ENCODE data around the gene LGALS7B. TPM values are rescaled to one million over a fixed set of nuclear protein-coding genes. Genes with fewer than 3 reads are reported as not detected.

LGALS7B gene
- total and polyA plus RNA-seq, 2 of the 8 experiments (the other 6 are each of a cell fraction or from before 2014, with no cell fraction given): 3.6 TPM; not detected in 1

GRCh38 chr19:38799104-38799503 is 10.1 kb downstream of the LGALS7B start:
- Histone ChIP-seq H3K56ac (replicated peaks; ENCODE audit: insufficient read length, low read depth, low read length) (no peak overlapping the region), H3K4me3 (ENCODE audit: extremely low read depth in 1 of 4, insufficient read depth in 2 of 4, low read depth in 3 of 4, low read length in 4 of 4) (no peak overlapping the region), H4K20me1 (replicated peaks in 1 of 2; ENCODE audit: control insufficient read depth in 1 of 2, insufficient read depth in 2 of 2, low read length in 2 of 2) (no peaks in the 10 kb centered on the region), H3K79me2 (ENCODE audit: control insufficient read depth in 1 of 2, insufficient read depth in 2 of 2, low read length in 2 of 2) (no peaks in the 10 kb centered on the region), H3K36me3 (ENCODE audit: control insufficient read depth in 2 of 4, insufficient read depth in 4 of 4, low read length in 3 of 4) (no peaks in the 10 kb centered on the region), H3K9ac (replicated peaks in 1 of 4; ENCODE audit: extremely low read depth in 1 of 4, low read depth in 3 of 4, low read length in 3 of 4) (no peak overlapping the region), H3K27me3 (replicated peaks in 1 of 4; ENCODE audit: control insufficient read depth in 3 of 4, extremely low read depth in 1 of 4, insufficient read depth in 3 of 4, low read length in 3 of 4) (no peaks in the 10 kb centered on the region; a peak in 2 of 7 replicates), H3K14ac (ENCODE audit: insufficient read length) (no peak overlapping the region), H2BK20ac (ENCODE audit: low read length) (no peak overlapping the region), H3K4ac (replicated peaks; ENCODE audit: insufficient read length, low read depth, low read length) (no peak overlapping the region), H4K5ac (ENCODE audit: insufficient read length, low read depth, low read length) (no peak overlapping the region), H4K91ac (replicated peaks; ENCODE audit: insufficient read length, low read length) (no peak overlapping the region), H2BK120ac (replicated peaks; ENCODE audit: low read depth, low read length) (no peak overlapping the region), H3K9me3 (ENCODE audit: insufficient read depth in 2 of 2, low read depth in 1 of 2, low read length in 1 of 2) (peaks cover 0 to 2% of the 10 kb centered on the region in 2 experiments; a peak in 1 of 4 replicates), H2BK15ac (ENCODE audit: low read length) (no peak overlapping the region), H2AFZ (ENCODE audit: low read length) (no peak overlapping the region), H2BK5ac (ENCODE audit: low read depth, low read length) (no peak overlapping the region), H3K4me1 (replicated peaks in 1 of 4; ENCODE audit: control insufficient read depth in 3 of 4, insufficient read depth in 4 of 4, low read length in 3 of 4) (no peaks in the 10 kb centered on the region; a peak in 2 of 7 replicates), H2AK5ac (ENCODE audit: low read depth, low read length) (no peak overlapping the region), H3K18ac (ENCODE audit: extremely low read depth, low read length) (no peak overlapping the region), H3K23me2 (ENCODE audit: low read depth, low read length) (peaks cover 5% of the 10 kb centered on the region; the same call in 1 of the 2 replicates), H3K23ac (ENCODE audit: insufficient read length) (no peak overlapping the region), H3K4me2 (ENCODE audit: insufficient read depth in 1 of 2, low read depth in 2 of 2, low read length in 2 of 2) (no peak overlapping the region), H3K27ac (ENCODE audit: low read depth, low read length) (no peak overlapping the region), H4K8ac (ENCODE audit: extremely low read depth, insufficient read depth, low read length) (no peak overlapping the region), H2BK12ac (ENCODE audit: low read depth, low read length) (no peak overlapping the region), H3K79me1 (ENCODE audit: low read depth, low read length) (no peaks in the 10 kb centered on the region)
- FAIRE-seq (no peak), DNase-seq (ENCODE audit: low read depth in 1 of 2, low spot score in 2 of 2) (no peak)
- ChIA-PET CTCF (ENCODE audit: partially characterized antibody) (interaction anchor here (0.6 to 1.2 kb wide), 4 partner anchors 18 to 149 kb away, joined by 3 to 4 read pairs (median 3); no protein-coding TSS in a partner anchor), POLR2A (ENCODE audit: partially characterized antibody) (interaction anchor here (0.7 to 1.6 kb wide), 3 partner anchors 15 to 50 kb away, joined by 3 to 6 read pairs (median 4); no protein-coding TSS in a partner anchor)
- 92% methylated on average over 10 of the region's 10 CpGs; no CpG with 5 or more reads in 1 of the 2 experiments for WGBS, 2 experiments (ENCODE audit: extremely low coverage in 1 of 2, insufficient coverage in 1 of 2, insufficient read length in 1 of 2, insufficient replicate concordance in 2 of 2, low coverage in 1 of 2, low lambda C conversion rate in 2 of 2, missing lambda C conversion rate in 1 of 2)
- no peak for TF ChIP-seq GTF2F1 (IDR thresholded peaks at IDR 0.05; ENCODE audit: borderline replicate concordance, low read depth, low read length)
- TF ChIP-seq SIN3A (conservative IDR thresholded peaks at IDR 0.05 in 1 of 2, IDR thresholded peaks at IDR 0.05 in 1 of 2; ENCODE audit: low read depth in 1 of 2, low read length in 2 of 2): no peak
- TF ChIP-seq JUN (IDR thresholded peaks at IDR 0.05; ENCODE audit: low read depth, low read length): no peak
- TF ChIP-seq YY1 (IDR thresholded peaks at IDR 0.05; ENCODE audit: low read depth, low read length): no peak
- TF ChIP-seq CBX8 (IDR thresholded peaks at IDR 0.05; ENCODE audit: borderline replicate concordance, low read depth, low read length): no peak
- no peak for TF ChIP-seq POLR2AphosphoS5 (IDR thresholded peaks at IDR 0.05; ENCODE audit: low read depth, low read length)
- no peak for TF ChIP-seq EGR1 (IDR thresholded peaks at IDR 0.05; ENCODE audit: borderline replicate concordance, low read depth, low read length)
- TF ChIP-seq RBBP5 (IDR thresholded peaks at IDR 0.05; ENCODE audit: borderline replicate concordance, low read depth, low read length): no peak
- TF ChIP-seq CHD2 (IDR thresholded peaks at IDR 0.05; ENCODE audit: low read length): no peak
- TF ChIP-seq SRF (IDR thresholded peaks at IDR 0.05; ENCODE audit: low read depth, low read length): no peak
- no peak for TF ChIP-seq HDAC2 (IDR thresholded peaks at IDR 0.05; ENCODE audit: borderline replicate concordance in 1 of 2, low read depth in 2 of 2, low read length in 2 of 2)
- no peak for TF ChIP-seq RXRA (IDR thresholded peaks at IDR 0.05; ENCODE audit: insufficient read depth, low read depth, low read length)
- TF ChIP-seq SIRT6 (IDR thresholded peaks at IDR 0.05; ENCODE audit: low read length): no peak
